Measurements from ENCODE around the gene GLIPR1L2. TPM values are rescaled to one million over a fixed set of nuclear protein-coding genes. Genes with fewer than 3 reads are reported as not detected.
"Not testable (repeated sequence)": the region's sequence is repeated elsewhere in the genome, so short reads cannot be mapped to it uniquely, and the experiment has no call there.

GLIPR1L2 gene
- total RNA-seq, 2 donors from 2014 or later = 0.41 to 1.8 TPM

- H3K4me3 ChIP-seq = no peak overlapping the region
- H3K36me3 ChIP-seq = no peaks in the 10 kb centered on the region
- TF ChIP-seq CTCF (IDR thresholded peaks at IDR 0.05) = no peak
- no peak for DNase-seq (ENCODE audit: low spot score)
- ATAC-seq (ENCODE audit: insufficient number of reproducible peaks, low FRiP score, low read depth) = no peak
- H3K4me1 ChIP-seq (ENCODE audit: control insufficient read depth in 1 of 2, low read depth in 2 of 2) = no peaks in the 10 kb centered on the region
- peaks cover 4% of the 10 kb centered on the region for H3K9me3 ChIP-seq
- H3K27ac ChIP-seq = no peak overlapping the region
- no peaks in the 10 kb centered on the region for H3K27me3 ChIP-seq (replicated peaks; ENCODE audit: insufficient read depth)
These were observed 48.2 kb downstream of the GLIPR1L2 start for GRCh38 chr12:75439048-75439447.

- no peak for TF ChIP-seq CTCF (IDR thresholded peaks at IDR 0.05)
- ATAC-seq (ENCODE audit: insufficient number of reproducible peaks, low FRiP score, low read depth) = no peak
- no peak for DNase-seq (ENCODE audit: low spot score)
These were observed 49.0 kb downstream of the GLIPR1L2 start for GRCh38 chr12:75439930-75440329.

GRCh38 chr12:75441687-75442449 lies 51.0 kb downstream of the GLIPR1L2 start:
- ATAC-seq (ENCODE audit: insufficient number of reproducible peaks, low FRiP score, low read depth); H3K4me3 ChIP-seq; H3K27me3 ChIP-seq (replicated peaks; ENCODE audit: insufficient read depth); H3K27ac ChIP-seq; H3K36me3 ChIP-seq; H3K4me1 ChIP-seq (ENCODE audit: control insufficient read depth in 1 of 2, low read depth in 2 of 2); DNase-seq (ENCODE audit: low spot score); H3K9me3 ChIP-seq: not testable (repeated sequence)

More at GRCh38 chr12:75439930-75440329, 49.0 kb downstream of the GLIPR1L2 start:
- Histone ChIP-seq H3K27me3 (replicated peaks; ENCODE audit: insufficient read depth) (no peaks in the 10 kb centered on the region), H3K9me3 (peaks cover 4% of the 10 kb centered on the region), H3K27ac (no peak overlapping the region), H3K4me3 (no peak overlapping the region), H3K36me3 (no peaks in the 10 kb centered on the region), H3K4me1 (ENCODE audit: control insufficient read depth in 1 of 2, low read depth in 2 of 2) (no peaks in the 10 kb centered on the region)

GRCh38 chr12:75442454-75442853 lies 51.6 kb downstream of the GLIPR1L2 start:
- H3K4me3 ChIP-seq; ATAC-seq (ENCODE audit: insufficient number of reproducible peaks, low FRiP score, low read depth); H3K36me3 ChIP-seq; H3K4me1 ChIP-seq (ENCODE audit: control insufficient read depth in 1 of 2, low read depth in 2 of 2); H3K9me3 ChIP-seq; H3K27me3 ChIP-seq (replicated peaks; ENCODE audit: insufficient read depth); H3K27ac ChIP-seq; DNase-seq (ENCODE audit: low spot score): not testable (repeated sequence)

- ATAC-seq (ENCODE audit: insufficient number of reproducible peaks, low FRiP score, low read depth) = no peak
- no peak overlapping the region for H3K27ac ChIP-seq
- no peak for TF ChIP-seq CTCF (IDR thresholded peaks at IDR 0.05)
- H3K4me3 ChIP-seq = no peak overlapping the region
- H3K9me3 ChIP-seq = no peaks in the 10 kb centered on the region
- no peaks in the 10 kb centered on the region for H3K36me3 ChIP-seq
- H3K27me3 ChIP-seq (replicated peaks; ENCODE audit: insufficient read depth) = no peaks in the 10 kb centered on the region
- no peak for DNase-seq (ENCODE audit: low spot score)
- no peaks in the 10 kb centered on the region for H3K4me1 ChIP-seq (ENCODE audit: control insufficient read depth in 1 of 2, low read depth in 2 of 2)
These were observed 52.8 kb downstream of the GLIPR1L2 start for GRCh38 chr12:75443709-75444108.

- no peak for TF ChIP-seq CTCF (IDR thresholded peaks at IDR 0.05)
- Histone ChIP-seq H3K4me3 (no peak overlapping the region), H3K27me3 (replicated peaks; ENCODE audit: insufficient read depth) (no peaks in the 10 kb centered on the region), H3K27ac (no peak overlapping the region), H3K4me1 (ENCODE audit: control insufficient read depth in 1 of 2, low read depth in 2 of 2) (no peaks in the 10 kb centered on the region), H3K36me3 (no peaks in the 10 kb centered on the region), H3K9me3 (no peaks in the 10 kb centered on the region)
- ATAC-seq (ENCODE audit: insufficient number of reproducible peaks, low FRiP score, low read depth) (no peak), DNase-seq (ENCODE audit: low spot score) (no peak)
These were observed 53.7 kb downstream of the GLIPR1L2 start for GRCh38 chr12:75444429-75445136.

GRCh38 chr12:75445137-75445507 lies 54.2 kb downstream of the GLIPR1L2 start:
- not testable (repeated sequence) for H3K9me3 ChIP-seq; DNase-seq (ENCODE audit: low spot score); H3K36me3 ChIP-seq; H3K27ac ChIP-seq; H3K4me1 ChIP-seq (ENCODE audit: control insufficient read depth in 1 of 2, low read depth in 2 of 2); H3K27me3 ChIP-seq (replicated peaks; ENCODE audit: insufficient read depth); ATAC-seq (ENCODE audit: insufficient number of reproducible peaks, low FRiP score, low read depth); H3K4me3 ChIP-seq

Measured in thoracic aorta (tissue), 2 donors.